ENCODE measurements around the gene LPCAT1. TPM values are rescaled to one million over a fixed set of nuclear protein-coding genes. Genes with fewer than 3 reads are reported as not detected.
"Not testable (repeated sequence)": the region's sequence is repeated elsewhere in the genome, so short reads cannot be mapped to it uniquely, and the experiment has no call there.

Gene LPCAT1
- total RNA-seq, 1 experiment from 2014 or later, result 49.1 TPM

GRCh38 chr5:1480806-1481205 lies 43.0 kb downstream of the LPCAT1 start:
- no peak for DNase-seq (ENCODE audit: low spot score)

GRCh38 chr5:1480217-1480616 lies 43.5 kb downstream of the LPCAT1 start:
- DNase-seq (ENCODE audit: low spot score), result no peak

GRCh38 chr5:1479581-1480188 lies 44.1 kb downstream of the LPCAT1 start:
- DNase-seq (ENCODE audit: low spot score), result peak; percentile 46

DNA sequence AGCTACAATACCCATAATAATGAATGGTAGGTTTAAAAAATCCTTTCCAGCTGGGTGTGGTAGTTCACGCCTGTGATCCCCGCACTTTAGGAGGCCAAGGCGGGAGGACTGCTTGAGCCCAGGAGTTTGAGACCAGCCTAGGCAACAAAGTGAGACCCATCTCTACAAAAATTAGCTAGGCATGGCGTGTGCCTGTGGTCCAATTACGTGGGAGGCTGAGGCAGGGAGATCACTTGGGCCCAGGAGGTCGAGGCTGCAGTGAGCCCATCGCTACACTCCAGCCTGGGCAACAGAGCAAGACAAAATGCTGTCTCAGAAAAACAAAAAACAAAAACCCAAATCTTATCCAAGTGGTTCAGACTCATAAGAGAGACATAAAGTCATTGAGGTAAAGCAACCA lies 44.7 kb downstream of the LPCAT1 start:
- DNase-seq (ENCODE audit: low spot score), result no peak

GRCh38 chr5:1478271-1479035 lies 45.3 kb downstream of the LPCAT1 start:
- no peak for DNase-seq (ENCODE audit: low spot score)

DNA sequence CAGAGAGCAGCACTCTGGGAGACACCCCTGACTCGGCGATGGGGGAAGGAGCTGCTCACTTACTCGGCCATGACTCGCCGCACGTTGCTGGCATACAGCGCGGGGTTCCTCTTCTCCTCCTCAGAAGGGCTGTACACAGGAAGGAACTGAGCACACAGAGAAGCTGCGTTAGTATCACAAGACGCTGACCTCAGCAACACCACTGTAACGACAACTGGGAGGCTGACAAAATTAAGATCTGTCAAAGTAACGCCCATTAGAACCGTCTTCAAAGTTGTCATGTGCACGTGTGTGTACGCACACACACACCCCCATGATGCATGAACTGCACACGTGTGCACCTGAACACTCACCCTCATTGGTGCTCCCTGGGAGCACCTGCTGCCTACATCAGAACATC lies 46.4 kb downstream of the LPCAT1 start:
- DNase-seq (ENCODE audit: low spot score), result no peak

DNA sequence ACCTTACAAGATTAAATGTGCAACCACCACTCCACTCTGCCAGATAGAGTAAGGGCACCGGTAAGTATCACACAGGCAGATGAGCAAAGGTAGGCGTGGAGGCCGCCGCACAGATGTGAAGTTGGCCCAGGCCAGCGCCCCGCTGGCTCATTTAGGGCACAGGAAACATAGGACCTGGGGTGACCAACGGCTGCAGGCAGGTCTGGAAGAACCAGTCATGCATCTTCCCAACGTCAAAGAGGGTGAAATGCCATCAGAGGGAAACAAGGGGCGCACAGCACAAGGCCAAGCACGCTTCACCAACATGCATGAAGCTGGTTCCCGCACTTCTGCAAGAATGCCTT lies 46.8 kb downstream of the LPCAT1 start:
- no peak for DNase-seq (ENCODE audit: low spot score)

DNA sequence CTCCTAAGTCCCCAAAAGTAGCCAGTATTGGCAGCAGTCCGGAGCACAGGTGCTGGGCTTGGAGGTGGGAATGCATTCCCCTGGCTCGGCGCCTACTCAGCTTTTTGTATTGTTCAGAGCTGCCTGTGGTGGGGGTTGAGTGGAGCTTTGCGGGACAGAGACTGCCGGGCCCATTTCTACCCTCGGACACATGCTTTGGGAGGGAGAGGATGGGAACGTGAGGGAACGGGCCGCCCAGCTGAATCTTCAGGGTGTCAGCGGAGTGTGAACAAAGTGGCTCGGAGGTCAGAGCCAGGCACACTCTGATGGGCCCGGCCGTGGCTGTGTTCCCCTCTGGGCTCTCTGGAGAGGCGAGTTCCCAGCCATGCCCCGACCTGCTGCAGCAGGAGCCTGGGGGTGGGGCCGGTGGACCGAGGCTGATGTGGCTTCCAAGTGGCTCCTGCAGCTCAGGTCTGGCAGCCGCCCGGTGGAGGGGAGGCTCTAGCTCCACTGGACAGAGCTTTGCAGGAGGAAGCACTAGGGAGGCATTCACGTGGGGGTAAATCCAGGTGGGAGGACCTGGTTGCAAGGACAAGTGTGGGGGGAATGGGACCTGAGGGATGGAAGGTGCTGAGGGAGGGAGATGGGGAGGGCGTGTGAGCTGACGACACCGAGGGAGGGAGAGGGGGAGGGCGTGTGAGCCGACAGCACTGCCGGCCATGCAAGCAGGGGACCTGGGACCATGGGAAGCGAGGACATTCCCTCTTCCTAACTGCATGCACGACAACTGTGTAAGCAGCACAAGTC lies 47.4 kb downstream of the LPCAT1 start:
- DNase-seq (ENCODE audit: low spot score), result no peak

GRCh38 chr5:1475544-1475900 lies 48.2 kb downstream of the LPCAT1 start:
- not testable (repeated sequence) for DNase-seq (ENCODE audit: low spot score)

DNA sequence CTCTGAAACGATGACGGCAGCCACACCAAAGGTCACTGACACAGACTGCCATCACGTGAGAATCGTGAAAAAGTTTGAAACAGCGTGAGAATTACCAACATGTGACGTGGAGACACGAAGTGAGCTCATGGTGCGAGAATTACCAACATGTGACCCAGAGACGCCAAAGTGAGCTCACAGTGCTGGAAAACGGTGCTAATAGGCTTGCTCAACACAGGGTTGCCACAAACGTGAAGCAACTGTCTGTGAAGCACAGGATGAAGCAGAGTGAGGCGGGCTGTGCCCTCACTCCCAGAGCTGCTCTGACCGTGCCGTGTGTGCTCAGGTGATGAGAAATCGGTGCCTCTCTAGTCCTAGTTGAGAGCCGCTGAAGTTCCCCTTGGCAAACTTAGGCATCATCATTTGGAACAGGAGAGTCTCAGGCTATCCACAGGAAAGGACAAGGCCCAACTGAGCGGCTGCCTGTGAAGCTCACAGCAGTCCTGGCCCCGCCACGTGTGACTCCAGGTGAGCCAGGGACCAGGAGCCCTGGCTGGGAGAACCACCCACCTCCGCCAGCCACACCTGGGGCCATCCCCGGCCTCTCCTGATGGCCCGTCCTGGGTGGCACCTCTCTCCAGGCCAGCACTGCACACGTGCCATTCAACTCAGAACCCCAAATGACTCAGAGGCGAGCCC lies 48.8 kb downstream of the LPCAT1 start:
- no peak for DNase-seq (ENCODE audit: low spot score)

- no peak for DNase-seq (ENCODE audit: low spot score)
Observed at GRCh38 chr5:1474183-1474839, 49.4 kb downstream of the LPCAT1 start.

- no peak for DNase-seq (ENCODE audit: low spot score)
Observed at GRCh38 chr5:1473746-1474145, 50.0 kb downstream of the LPCAT1 start.

DNA sequence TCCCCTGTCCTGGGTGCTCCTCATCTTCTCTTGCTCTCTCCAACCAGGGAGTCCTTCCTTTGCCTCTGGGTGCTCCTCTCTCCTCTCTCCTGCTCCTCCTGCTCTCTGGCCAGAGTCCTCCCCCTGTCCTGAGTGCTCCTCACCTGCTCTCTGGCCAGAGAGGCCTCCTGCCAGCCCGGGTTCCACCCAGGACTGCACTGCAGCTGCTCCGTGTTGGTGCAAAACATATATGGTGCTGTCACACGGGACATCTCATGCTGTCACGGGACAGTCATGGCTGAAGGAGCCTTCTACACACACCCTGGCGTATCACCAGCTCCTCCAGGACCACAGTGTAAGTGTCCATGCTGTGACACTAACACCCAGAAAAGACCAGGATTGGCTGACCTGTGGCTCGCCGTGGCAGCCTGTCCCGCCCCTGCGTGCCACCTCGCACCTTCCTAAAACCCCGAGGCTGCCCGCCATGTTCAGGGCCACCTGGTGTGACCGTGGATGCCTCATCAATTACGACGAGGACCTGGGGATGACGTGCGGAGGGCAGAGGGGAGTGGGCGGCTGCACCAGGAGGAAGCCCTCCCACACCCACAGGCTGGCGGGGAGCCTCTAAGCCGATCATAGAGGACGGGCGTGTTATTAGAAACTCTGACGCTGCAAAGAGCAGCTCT lies 50.7 kb downstream of the LPCAT1 start:
- no peak for DNase-seq (ENCODE audit: low spot score)

DNA sequence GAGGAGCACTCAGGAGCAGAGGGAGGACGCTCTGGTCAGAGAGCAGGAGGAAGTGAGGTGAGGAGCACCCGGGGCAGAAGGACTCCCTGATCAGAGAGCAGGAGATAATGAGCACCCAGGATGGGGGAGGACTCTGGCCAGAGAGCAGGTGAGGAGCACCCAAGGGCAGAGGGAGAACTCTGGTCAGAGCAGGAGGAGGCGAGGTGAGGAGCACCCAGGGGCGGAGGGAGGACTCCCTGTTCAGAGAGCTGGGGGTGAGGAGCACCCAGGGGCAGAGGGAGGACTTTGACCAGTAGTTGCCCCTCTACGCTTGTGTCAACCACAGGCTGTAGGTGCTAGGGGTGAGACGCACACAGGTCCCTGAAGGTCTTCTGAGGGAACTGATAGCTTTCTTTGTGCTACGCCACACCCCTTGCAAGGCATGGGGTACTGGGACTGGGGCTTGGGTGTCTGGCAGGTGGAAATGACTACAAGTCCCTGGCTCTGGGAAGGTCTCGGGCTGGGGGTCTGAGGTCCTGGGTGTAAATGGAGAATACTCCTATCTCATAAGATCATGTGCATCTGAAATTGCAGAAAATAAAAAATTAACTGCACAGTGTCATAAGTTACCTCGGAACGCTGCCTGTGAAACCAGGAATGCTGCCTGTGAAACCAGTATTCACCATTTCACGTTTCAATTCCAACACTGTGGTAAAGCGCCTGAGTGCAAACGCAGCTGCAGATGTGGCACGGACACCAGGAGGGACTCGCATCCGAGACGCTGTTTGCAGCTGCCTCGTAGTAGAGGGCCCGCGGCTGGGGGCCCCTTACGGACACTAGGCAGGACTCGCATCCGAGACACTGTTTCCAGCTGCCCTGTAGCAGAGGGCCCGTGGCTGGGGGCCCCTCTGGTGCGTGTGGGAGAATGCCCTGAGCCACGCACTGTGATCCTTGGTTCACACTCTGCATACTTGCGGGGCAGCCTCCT lies 51.5 kb downstream of the LPCAT1 start:
- DNase-seq (ENCODE audit: low spot score), result no peak

- DNase-seq (ENCODE audit: low spot score), result no peak
Observed at GRCh38 chr5:1471240-1471853, 52.4 kb downstream of the LPCAT1 start.

GRCh38 chr5:1470762-1471211 lies 53.0 kb downstream of the LPCAT1 start:
- no peak for DNase-seq (ENCODE audit: low spot score)

GRCh38 chr5:1468629-1469527 lies 54.9 kb downstream of the LPCAT1 start:
- no peak for DNase-seq (ENCODE audit: low spot score)

- peak; percentile 30 for DNase-seq (ENCODE audit: low spot score)
Observed at GRCh38 chr5:1468247-1468612, 55.5 kb downstream of the LPCAT1 start.

Measured in HT-29 (cell line).